Neural cell (in vitro differentiated cells): ENCODE data around the gene VMP1. TPM values are rescaled to one million over a fixed set of nuclear protein-coding genes. Genes with fewer than 3 reads are reported as not detected.
"Not testable (repeated sequence)": the region's sequence is repeated elsewhere in the genome, so short reads cannot be mapped to it uniquely, and the experiment has no call there.

Experiments used
- H2AFZ ChIP-seq: fragments of 200-600, 300-800 bp; sonication (generic), shearing (Covaris generic); 2 replicates; pipeline ENCODE4 v1.6.0; 2014; ENCODE audit warnings: low read depth, mild to moderate bottlenecking, antibody characterized with exemption, low read length, moderate library complexity
- H3F3A ChIP-seq: fragments of 200-600 bp; shearing (Covaris generic); 2 replicates; pipeline ENCODE4 v1.6.1; 2016; ENCODE audit warnings: mild to moderate bottlenecking, moderate library complexity, mixed read lengths, antibody characterized with exemption, low read length; ENCODE audit not compliant: insufficient read depth, poor library complexity, severe bottlenecking
- H3K27ac ChIP-seq: fragments of 200-600, 300-800 bp; sonication (generic), shearing (Covaris generic); 2 replicates; pipeline ENCODE4 v1.5.1; 2014; ENCODE audit warnings: mild to moderate bottlenecking, low read length, moderate library complexity
- H3K27me3 ChIP-seq: fragments of 300-800, 200-600 bp; sonication (generic), shearing (Covaris generic); 2 replicates; pipeline ENCODE4 v1.6.0; 2014; ENCODE audit warnings: mild to moderate bottlenecking, low read depth, low read length, moderate library complexity; ENCODE audit not compliant: insufficient read depth
- H3K36me3 ChIP-seq: fragments of 300-800, 200-600 bp; sonication (generic), shearing (Covaris generic); 2 replicates; pipeline ENCODE4 v1.5.1; 2014; ENCODE audit warnings: mild to moderate bottlenecking, antibody characterized with exemption, low read length, moderate library complexity; ENCODE audit not compliant: insufficient read depth
- H3K4me2 ChIP-seq: fragments of 300-800, 200-600 bp; sonication (generic), shearing (Covaris generic); 2 replicates; pipeline ENCODE4 v1.6.0; 2014; ENCODE audit warnings: mild to moderate bottlenecking, low read length
- H3K4me3 ChIP-seq: fragments of 300-800, 200-600 bp; sonication (generic), shearing (Covaris generic); 2 replicates; pipeline ENCODE4 v1.5.1; 2014; ENCODE audit warnings: mild to moderate bottlenecking, low read length, moderate library complexity
- H3K79me2 ChIP-seq: fragments of 200-600 bp; shearing (Covaris generic); replicated peaks from 2 replicates; pipeline ENCODE4 v1.6.0; 2014; ENCODE audit warnings: mild to moderate bottlenecking, low read length, moderate library complexity; ENCODE audit not compliant: insufficient read depth
- H3K9ac ChIP-seq: fragments of 300-800, 200-600 bp; sonication (generic), shearing (Covaris generic); 2 replicates; pipeline ENCODE4 v1.6.1; 2016; ENCODE audit warnings: mild to moderate bottlenecking, low read length, mixed read lengths
- H3K9me2 ChIP-seq: fragments of 200-600 bp; shearing (Covaris generic); 2 replicates; pipeline ENCODE4 v1.6.1; 2016; ENCODE audit warnings: mild to moderate bottlenecking, low read length, mixed read lengths; ENCODE audit not compliant: insufficient read depth
- H3K9me3 ChIP-seq: fragments of 200-600, 300-800 bp; sonication (generic), shearing (Covaris generic); 2 replicates; pipeline ENCODE4 v1.6.1; 2016; ENCODE audit warnings: mild to moderate bottlenecking, mixed run types, low read length, moderate library complexity, mixed read lengths
- H4K20me1 ChIP-seq: fragments of 200-600 bp; shearing (Covaris generic); 2 replicates; pipeline ENCODE4 v1.6.1; 2016; ENCODE audit warnings: mild to moderate bottlenecking, mixed run types; ENCODE audit not compliant: insufficient read depth
- EP300 ChIP-seq: fragments of 450-650 bp; conservative IDR thresholded peaks from 2 replicates; pipeline ENCODE4 v1.6.1; 2014; ENCODE audit warnings: antibody characterized with exemption, mild to moderate bottlenecking, moderate library complexity; ENCODE audit not compliant: poor library complexity, severe bottlenecking
- EZH2 ChIP-seq: fragments of 200-600, 300-800 bp; shearing (Covaris generic), sonication (generic); IDR thresholded peaks from 2 replicates; pipeline ENCODE4 v1.6.1; 2014; ENCODE audit warnings: antibody characterized with exemption, low read length, borderline replicate concordance, mild to moderate bottlenecking; ENCODE audit not compliant: insufficient read depth, poor library complexity, severe bottlenecking
- MXI1 ChIP-seq: fragments of 450-650 bp; conservative IDR thresholded peaks from 2 replicates; pipeline ENCODE4 v1.6.1; 2014; ENCODE audit warnings: antibody characterized with exemption, mild to moderate bottlenecking; ENCODE audit not compliant: poor library complexity, severe bottlenecking
- POLR2AphosphoS5 ChIP-seq: IDR thresholded peaks from 2 replicates; pipeline ENCODE4 v1.6.1; 2012
- RAD21 ChIP-seq: fragments of 450-650 bp; conservative IDR thresholded peaks from 2 replicates; pipeline ENCODE4 v1.6.1; 2014; ENCODE audit warnings: antibody characterized with exemption, mild to moderate bottlenecking, moderate library complexity
- SMC3 ChIP-seq: fragments of 450-650 bp; conservative IDR thresholded peaks from 2 replicates; pipeline ENCODE4 v1.6.1; 2014; ENCODE audit warnings: antibody characterized with exemption, mild to moderate bottlenecking, moderate library complexity; ENCODE audit not compliant: poor library complexity
- TAF1 ChIP-seq: IDR thresholded peaks from 2 replicates; pipeline ENCODE4 v1.6.1; 2012; ENCODE audit warnings: low read depth
- polyA plus RNA-seq: library from polyadenylated mRNA; depleted of rRNA; stranded (reverse); fragments of >200 nt; gene quantifications from 2 replicates; pipeline ENCODE4 v1.2.3, GENCODE V29; 2014
- TF ChIP-seq, protein P1 (sequence below): fragments of 450-650 bp; IDR thresholded peaks from 2 replicates; pipeline ENCODE4 v1.5.1; 2014; ENCODE audit warnings: antibody characterized with exemption, mild to moderate bottlenecking, moderate library complexity; ENCODE audit not compliant: poor library complexity, severe bottlenecking
- TF ChIP-seq, protein P2 (sequence below): IDR thresholded peaks from 2 replicates; pipeline ENCODE4 v1.6.1; 2012; ENCODE audit warnings: borderline replicate concordance

The VMP1 gene
- polyA plus RNA-seq, 1 donor from 2014 or later = 75.9 TPM

DNA sequence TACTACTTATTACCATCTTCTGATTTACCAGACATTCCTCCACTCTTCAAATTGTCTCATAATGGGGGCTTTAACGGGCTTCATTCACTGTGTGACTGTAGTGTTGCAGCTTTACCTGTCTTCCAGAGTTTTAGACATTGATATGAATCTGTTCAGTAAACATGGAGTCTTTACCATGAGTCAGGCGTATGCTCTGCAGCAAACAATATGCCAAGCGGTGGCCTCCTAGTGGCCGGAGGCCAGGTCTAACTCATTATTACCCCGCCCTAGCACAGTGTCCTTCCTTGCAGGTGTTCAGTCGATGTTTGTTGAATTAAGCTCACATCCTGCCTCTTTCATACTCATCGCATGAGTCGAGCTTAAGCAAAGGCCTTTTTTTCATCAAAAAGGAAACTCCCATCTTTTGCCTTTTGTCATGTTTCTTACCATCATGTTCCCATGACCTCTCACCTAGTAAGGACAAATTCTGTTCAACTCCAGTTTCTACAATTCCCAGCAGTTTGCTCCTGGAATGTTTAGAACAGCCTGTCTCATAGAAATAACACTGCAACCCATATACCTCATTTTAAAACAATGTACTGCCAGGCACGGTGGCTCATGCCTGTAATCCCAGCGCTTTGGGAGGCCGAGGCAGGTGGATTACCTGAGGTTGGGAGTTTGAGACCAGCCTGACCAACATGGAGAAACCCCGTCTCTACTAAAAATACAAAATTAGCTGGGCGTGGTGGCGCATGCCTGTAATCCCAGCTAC is 145.9 kb downstream of the VMP1 start:
- H2AFZ ChIP-seq = no peak overlapping the region
- TF ChIP-seq TAF1 (no peak), POLR2AphosphoS5 (no peak), RAD21 (no peak), EP300 (no peak), SMC3 (no peak), MXI1 (no peak), EZH2 (no peak)
- TF ChIP-seq, protein P1, sequence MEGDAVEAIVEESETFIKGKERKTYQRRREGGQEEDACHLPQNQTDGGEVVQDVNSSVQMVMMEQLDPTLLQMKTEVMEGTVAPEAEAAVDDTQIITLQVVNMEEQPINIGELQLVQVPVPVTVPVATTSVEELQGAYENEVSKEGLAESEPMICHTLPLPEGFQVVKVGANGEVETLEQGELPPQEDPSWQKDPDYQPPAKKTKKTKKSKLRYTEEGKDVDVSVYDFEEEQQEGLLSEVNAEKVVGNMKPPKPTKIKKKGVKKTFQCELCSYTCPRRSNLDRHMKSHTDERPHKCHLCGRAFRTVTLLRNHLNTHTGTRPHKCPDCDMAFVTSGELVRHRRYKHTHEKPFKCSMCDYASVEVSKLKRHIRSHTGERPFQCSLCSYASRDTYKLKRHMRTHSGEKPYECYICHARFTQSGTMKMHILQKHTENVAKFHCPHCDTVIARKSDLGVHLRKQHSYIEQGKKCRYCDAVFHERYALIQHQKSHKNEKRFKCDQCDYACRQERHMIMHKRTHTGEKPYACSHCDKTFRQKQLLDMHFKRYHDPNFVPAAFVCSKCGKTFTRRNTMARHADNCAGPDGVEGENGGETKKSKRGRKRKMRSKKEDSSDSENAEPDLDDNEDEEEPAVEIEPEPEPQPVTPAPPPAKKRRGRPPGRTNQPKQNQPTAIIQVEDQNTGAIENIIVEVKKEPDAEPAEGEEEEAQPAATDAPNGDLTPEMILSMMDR = no peak
- TF ChIP-seq, protein P2, sequence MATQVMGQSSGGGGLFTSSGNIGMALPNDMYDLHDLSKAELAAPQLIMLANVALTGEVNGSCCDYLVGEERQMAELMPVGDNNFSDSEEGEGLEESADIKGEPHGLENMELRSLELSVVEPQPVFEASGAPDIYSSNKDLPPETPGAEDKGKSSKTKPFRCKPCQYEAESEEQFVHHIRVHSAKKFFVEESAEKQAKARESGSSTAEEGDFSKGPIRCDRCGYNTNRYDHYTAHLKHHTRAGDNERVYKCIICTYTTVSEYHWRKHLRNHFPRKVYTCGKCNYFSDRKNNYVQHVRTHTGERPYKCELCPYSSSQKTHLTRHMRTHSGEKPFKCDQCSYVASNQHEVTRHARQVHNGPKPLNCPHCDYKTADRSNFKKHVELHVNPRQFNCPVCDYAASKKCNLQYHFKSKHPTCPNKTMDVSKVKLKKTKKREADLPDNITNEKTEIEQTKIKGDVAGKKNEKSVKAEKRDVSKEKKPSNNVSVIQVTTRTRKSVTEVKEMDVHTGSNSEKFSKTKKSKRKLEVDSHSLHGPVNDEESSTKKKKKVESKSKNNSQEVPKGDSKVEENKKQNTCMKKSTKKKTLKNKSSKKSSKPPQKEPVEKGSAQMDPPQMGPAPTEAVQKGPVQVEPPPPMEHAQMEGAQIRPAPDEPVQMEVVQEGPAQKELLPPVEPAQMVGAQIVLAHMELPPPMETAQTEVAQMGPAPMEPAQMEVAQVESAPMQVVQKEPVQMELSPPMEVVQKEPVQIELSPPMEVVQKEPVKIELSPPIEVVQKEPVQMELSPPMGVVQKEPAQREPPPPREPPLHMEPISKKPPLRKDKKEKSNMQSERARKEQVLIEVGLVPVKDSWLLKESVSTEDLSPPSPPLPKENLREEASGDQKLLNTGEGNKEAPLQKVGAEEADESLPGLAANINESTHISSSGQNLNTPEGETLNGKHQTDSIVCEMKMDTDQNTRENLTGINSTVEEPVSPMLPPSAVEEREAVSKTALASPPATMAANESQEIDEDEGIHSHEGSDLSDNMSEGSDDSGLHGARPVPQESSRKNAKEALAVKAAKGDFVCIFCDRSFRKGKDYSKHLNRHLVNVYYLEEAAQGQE = no peak

DNA sequence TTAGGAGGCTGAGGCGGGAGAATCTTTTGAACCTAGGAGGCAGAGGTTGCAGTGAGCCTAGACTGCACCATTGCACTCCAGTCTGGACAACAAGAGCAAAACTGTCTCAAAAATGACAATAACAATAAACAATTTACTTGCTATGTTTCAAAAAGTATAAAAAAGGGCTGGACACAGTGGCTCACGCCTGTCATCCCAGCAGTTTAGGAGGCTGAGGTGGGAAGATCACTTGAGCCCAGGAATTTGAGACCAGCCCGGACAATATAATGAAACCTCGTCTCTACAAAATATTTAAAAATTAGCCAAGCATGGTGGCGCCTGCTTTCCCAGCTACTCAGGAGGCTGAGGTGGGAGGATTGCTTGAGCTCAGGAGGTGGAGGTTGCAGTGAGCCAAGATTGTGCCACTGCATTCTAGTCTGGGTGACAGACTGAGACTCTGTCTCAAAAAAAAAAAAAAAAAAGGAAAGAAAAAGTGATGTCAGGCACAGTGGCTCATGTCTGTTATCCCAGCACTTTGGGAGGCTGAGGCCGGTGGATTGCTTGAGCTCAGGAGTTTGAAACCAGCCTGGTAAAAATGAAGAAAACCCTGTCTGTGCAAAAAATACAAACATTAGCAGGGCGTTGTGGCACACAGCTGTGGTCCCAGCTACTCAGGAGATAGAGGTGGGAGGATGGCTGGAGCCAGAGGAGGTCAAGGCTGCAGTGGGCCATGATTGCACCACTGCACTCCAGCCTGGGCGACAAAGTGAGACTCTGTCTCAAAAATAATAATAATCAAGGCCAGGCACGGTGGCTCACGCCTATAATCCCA is 146.7 kb downstream of the VMP1 start:
- H3K79me2 ChIP-seq, H3K4me3 ChIP-seq, H3K9me3 ChIP-seq, H3K27me3 ChIP-seq, H3K27ac ChIP-seq, H3K4me2 ChIP-seq, H3F3A ChIP-seq, H4K20me1 ChIP-seq, H3K36me3 ChIP-seq, H3K9ac ChIP-seq, H3K9me2 ChIP-seq, H2AFZ ChIP-seq: not testable (repeated sequence)

More for the DNA sequence above, 145.9 kb downstream of the VMP1 start:
- no peaks in the 10 kb centered on the region for H3K27me3 ChIP-seq
- no peaks in the 10 kb centered on the region for H3K9me3 ChIP-seq
- no peaks in the 10 kb centered on the region for H4K20me1 ChIP-seq
- no peaks in the 10 kb centered on the region for H3K79me2 ChIP-seq
- no peaks in the 10 kb centered on the region for H3K9me2 ChIP-seq
- no peak overlapping the region for H3K9ac ChIP-seq
- H3K36me3 ChIP-seq = no peaks in the 10 kb centered on the region
- no peaks in the 10 kb centered on the region for H3F3A ChIP-seq
- H3K4me2 ChIP-seq = no peak overlapping the region
- H3K4me3 ChIP-seq = no peak overlapping the region
- H3K27ac ChIP-seq = no peak overlapping the region
